ENCODE data around the gene FAM234B.
"Not testable (repeated sequence)": the region's sequence is repeated elsewhere in the genome, so short reads cannot be mapped to it uniquely, and the experiment has no call there.

DNA sequence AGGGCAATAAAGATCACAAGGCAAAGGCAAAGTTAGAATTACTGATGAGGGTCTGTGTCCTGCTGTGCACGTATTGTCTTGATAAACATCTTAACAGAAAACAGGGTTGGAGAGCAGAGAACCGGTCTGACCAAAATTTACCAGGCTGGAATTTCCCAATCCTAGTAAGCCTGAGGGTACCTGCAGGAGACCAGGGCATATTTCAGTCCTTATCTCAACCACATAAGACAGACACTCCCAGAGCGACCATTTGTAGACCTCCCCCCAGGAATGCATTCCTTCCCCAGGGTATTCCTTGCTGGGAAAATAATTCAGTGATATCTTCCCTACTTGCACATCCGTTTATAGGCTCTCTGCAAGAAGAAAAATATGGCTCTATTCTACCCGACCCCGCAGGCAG is 9.4 kb downstream of the FAM234B start:
- TF ChIP-seq EZH2 (IDR thresholded peaks at IDR 0.05; ENCODE audit: borderline replicate concordance, low read depth, low read length, severe bottlenecking) = not testable (repeated sequence)
- TF ChIP-seq, protein P1, sequence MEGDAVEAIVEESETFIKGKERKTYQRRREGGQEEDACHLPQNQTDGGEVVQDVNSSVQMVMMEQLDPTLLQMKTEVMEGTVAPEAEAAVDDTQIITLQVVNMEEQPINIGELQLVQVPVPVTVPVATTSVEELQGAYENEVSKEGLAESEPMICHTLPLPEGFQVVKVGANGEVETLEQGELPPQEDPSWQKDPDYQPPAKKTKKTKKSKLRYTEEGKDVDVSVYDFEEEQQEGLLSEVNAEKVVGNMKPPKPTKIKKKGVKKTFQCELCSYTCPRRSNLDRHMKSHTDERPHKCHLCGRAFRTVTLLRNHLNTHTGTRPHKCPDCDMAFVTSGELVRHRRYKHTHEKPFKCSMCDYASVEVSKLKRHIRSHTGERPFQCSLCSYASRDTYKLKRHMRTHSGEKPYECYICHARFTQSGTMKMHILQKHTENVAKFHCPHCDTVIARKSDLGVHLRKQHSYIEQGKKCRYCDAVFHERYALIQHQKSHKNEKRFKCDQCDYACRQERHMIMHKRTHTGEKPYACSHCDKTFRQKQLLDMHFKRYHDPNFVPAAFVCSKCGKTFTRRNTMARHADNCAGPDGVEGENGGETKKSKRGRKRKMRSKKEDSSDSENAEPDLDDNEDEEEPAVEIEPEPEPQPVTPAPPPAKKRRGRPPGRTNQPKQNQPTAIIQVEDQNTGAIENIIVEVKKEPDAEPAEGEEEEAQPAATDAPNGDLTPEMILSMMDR (IDR thresholded peaks at IDR 0.05; ENCODE audit: borderline replicate concordance, extremely low read depth, low read length, poor library complexity, severe bottlenecking) = not testable (repeated sequence)
